SK-N-SH (cell line): ENCODE data around the gene HECW1. TPM values are rescaled to one million over a fixed set of nuclear protein-coding genes. Genes with fewer than 3 reads are reported as not detected.

ENCODE experiments used
- CTCF ChIA-PET: fragments of 300-600, 350-600 bp; formaldehyde crosslinking; extraction: SDS; loops from one replicate; lab custom pipeline; 2021; lab: Yijun Ruan, JAX
- POLR2A ChIA-PET: fragments of 350-600 bp; sonication (Branson Sonifier 250); formaldehyde crosslinking; extraction: SDS; loops from one replicate; lab custom pipeline; 2020; ENCODE audit warnings: antibody characterized with exemption, inconsistent platforms; lab: Yijun Ruan, JAX
- DNase-seq: peaks from one replicate; pipeline ENCODE4 v3.0.0; 2012
- H2AFZ ChIP-seq: fragments of 200-600 bp; sonication (generic); 2 replicates; pipeline ENCODE4 v1.8.1; 2016; ENCODE audit warnings: antibody characterized with exemption, mild to moderate bottlenecking, low read depth
- H3F3A ChIP-seq: fragments of 200-600 bp; sonication (generic); replicated peaks from 2 replicates; pipeline ENCODE3; 2016; ENCODE audit warnings: antibody characterized with exemption, mild to moderate bottlenecking; ENCODE audit not compliant: insufficient read depth
- H3K27ac ChIP-seq, 2 experiments: fragments of 200-500 bp in 1 of 2; fragments of 200-600 bp in 1 of 2; sonication (Bioruptor generic) in 1 of 2; sonication (generic), shearing (Covaris generic) in 1 of 2; 2 replicates each; pipeline versions ENCODE4 v1.5.1 to v1.6.1; 2014 to 2016; ENCODE audit warnings: low read depth in 2 of 2, inconsistent platforms in 1 of 2, low read length in 1 of 2, mild to moderate bottlenecking in 1 of 2, mixed read lengths in 1 of 2
- H3K27me3 ChIP-seq: fragments of 200-600 bp; sonication (generic), shearing (Covaris generic); 2 replicates; pipeline ENCODE4 v1.6.1; 2016; ENCODE audit warnings: mixed run types; ENCODE audit not compliant: insufficient read depth
- H3K36me3 ChIP-seq, 2 experiments: fragments of 200-500 bp in 1 of 2; fragments of 200-600 bp in 1 of 2; sonication (Bioruptor generic) in 1 of 2; sonication (generic) in 1 of 2; replicated peaks in 1 of 2; 2 replicates each; pipeline versions ENCODE3 to v1.5.1; 2014 to 2016; ENCODE audit warnings: low read length in 1 of 2, mild to moderate bottlenecking in 1 of 2; ENCODE audit not compliant: insufficient read depth in 2 of 2, control insufficient read depth in 1 of 2
- H3K4me1 ChIP-seq, 2 experiments: fragments of 200-500 bp in 1 of 2; fragments of 200-600 bp in 1 of 2; sonication (Bioruptor generic) in 1 of 2; sonication (generic), shearing (Covaris generic) in 1 of 2; 2 replicates each; pipeline versions ENCODE4 v1.5.1 to v1.6.1; 2014 to 2016; ENCODE audit warnings: low read depth in 1 of 2, low read length in 1 of 2, mixed run types in 1 of 2; ENCODE audit not compliant: insufficient read depth in 2 of 2, control insufficient read depth in 1 of 2
- H3K4me2 ChIP-seq: fragments of 200-600 bp; sonication (generic), shearing (Covaris generic); 2 replicates; pipeline ENCODE4 v1.6.1; 2017; ENCODE audit warnings: mixed run types
- H3K4me3 ChIP-seq, 2 experiments: fragments of 200-500 bp in 1 of 2; fragments of 200-600 bp in 1 of 2; sonication (Bioruptor generic) in 1 of 2; sonication (generic), shearing (Covaris generic) in 1 of 2; 2 replicates each; pipeline versions ENCODE4 v1.5.1 to v1.8.1; 2014 to 2016; ENCODE audit warnings: low read depth in 2 of 2, inconsistent platforms in 1 of 2, low read length in 1 of 2, mild to moderate bottlenecking in 1 of 2, mixed read lengths in 1 of 2, moderate library complexity in 1 of 2
- H3K79me2 ChIP-seq: fragments of 200-600 bp; sonication (generic); 2 replicates; pipeline ENCODE4 v1.8.1; 2017; ENCODE audit warnings: mild to moderate bottlenecking; ENCODE audit not compliant: insufficient read depth
- H3K9ac ChIP-seq: fragments of 200-600 bp; sonication (generic); 2 replicates; pipeline ENCODE4 v1.6.1; 2017; ENCODE audit warnings: mixed run types
- H3K9me2 ChIP-seq: fragments of 200-600 bp; sonication (generic); 2 replicates; pipeline ENCODE4 v1.6.1; 2017; ENCODE audit warnings: mixed run types
- H3K9me3 ChIP-seq: fragments of 200-600 bp; sonication (generic); 2 replicates; pipeline ENCODE4 v1.6.1; 2017; ENCODE audit warnings: mixed run types, mild to moderate bottlenecking, moderate library complexity
- H4K20me1 ChIP-seq: fragments of 200-600 bp; sonication (generic); 2 replicates; pipeline ENCODE4 v1.6.1; 2017; ENCODE audit warnings: mild to moderate bottlenecking, mixed run types; ENCODE audit not compliant: insufficient read depth
- CHD2 ChIP-seq: fragments of 150-350 bp; IDR thresholded peaks from 2 replicates; pipeline ENCODE4 v1.6.1; 2018; ENCODE audit warnings: low read length; ENCODE audit not compliant: partially characterized antibody
- CTCF ChIP-seq: fragments of 200-600 bp; sonication (generic); IDR thresholded peaks from 2 replicates; pipeline ENCODE4 v1.6.1; 2017; ENCODE audit warnings: antibody characterized with exemption, mild to moderate bottlenecking, moderate library complexity
- FOXJ3 ChIP-seq: sonication (generic); formaldehyde crosslinking; IDR thresholded peaks from 2 replicates; pipeline ENCODE4 v1.5.1; 2020; ENCODE audit warnings: mild to moderate bottlenecking, missing genetic modification reagents
- JUND ChIP-seq: IDR thresholded peaks from 2 replicates; pipeline ENCODE4 v1.4.0; 2012
- MAX ChIP-seq: IDR thresholded peaks from 2 replicates; pipeline ENCODE4 v1.4.0; 2012; ENCODE audit warnings: low read depth
- NRF1 ChIP-seq: IDR thresholded peaks from 2 replicates; pipeline ENCODE4 v1.6.1; 2012; ENCODE audit warnings: low read depth, mild to moderate bottlenecking, low read length
- RAD21 ChIP-seq: IDR thresholded peaks from 2 replicates; pipeline ENCODE4 v1.6.1; 2012; ENCODE audit warnings: mild to moderate bottlenecking, low read length
- RCOR1 ChIP-seq: fragments of 150-350 bp; IDR thresholded peaks from 2 replicates; pipeline ENCODE4 v1.6.1; 2017; ENCODE audit warnings: antibody characterized with exemption, low read length
- RXRA ChIP-seq: IDR thresholded peaks from 2 replicates; pipeline ENCODE4 v1.4.0; 2012; ENCODE audit warnings: low read depth, mild to moderate bottlenecking, borderline replicate concordance
- SIN3A ChIP-seq: IDR thresholded peaks from 2 replicates; pipeline ENCODE4 v1.6.1; 2012; ENCODE audit warnings: low read depth, mild to moderate bottlenecking, low read length, moderate library complexity, borderline replicate concordance
- SMC3 ChIP-seq: IDR thresholded peaks from 2 replicates; pipeline ENCODE4 v1.6.1; 2012; ENCODE audit warnings: low read depth, low read length, improper control_type of control experiment
- TAF1 ChIP-seq: IDR thresholded peaks from 2 replicates; pipeline ENCODE4 v1.6.1; 2012; ENCODE audit warnings: low read depth, mild to moderate bottlenecking, low read length, moderate library complexity, borderline replicate concordance
- TCF12 ChIP-seq: IDR thresholded peaks from 2 replicates; pipeline ENCODE4 v1.4.0; 2012
- TEAD4 ChIP-seq: IDR thresholded peaks from 2 replicates; pipeline ENCODE4 v1.4.0; 2012; ENCODE audit warnings: mild to moderate bottlenecking, borderline replicate concordance; ENCODE audit not compliant: insufficient read depth
- YY1 ChIP-seq: IDR thresholded peaks from 2 replicates; pipeline ENCODE4 v1.4.0; 2012; ENCODE audit warnings: low read depth, mild to moderate bottlenecking
- WGBS: methylation state at CpG from one replicate; pipeline ENCODE4 v1.1.6; 2017; ENCODE audit warnings: low lambda C conversion rate; 5-methylcytosine and 5-hydroxymethylcytosine counted together
- polyA plus RNA-seq, 3 experiments: library from polyadenylated mRNA; depleted of rRNA; stranded (reverse); fragments of >200 nt; gene quantifications; 2 replicates each; pipeline ENCODE4 v1.2.3, GENCODE V29; 2012
- TF ChIP-seq, protein P1 (sequence below): IDR thresholded peaks from 2 replicates; pipeline ENCODE4 v1.4.0; 2012; ENCODE audit warnings: low read depth, borderline replicate concordance
- TF ChIP-seq, protein P2 (sequence below): fragments of 150-350 bp; IDR thresholded peaks from 2 replicates; pipeline ENCODE4 v1.6.1; 2017; ENCODE audit warnings: antibody characterized with exemption, low read length, low read depth, borderline replicate concordance

HECW1 gene
- polyA plus RNA-seq, 1 of the 3 experiments (the other 2 are of a cell fraction) = not detected

GRCh38 chr7:43454936-43455518, 342.6 kb downstream of the HECW1 start:
- 39% methylated on average over 8 of the region's 8 CpGs for WGBS
- no peak overlapping the region for H2AFZ ChIP-seq
- H3K9me2 ChIP-seq = no peaks in the 10 kb centered on the region
- ChIA-PET POLR2A (no interaction called here), CTCF (interaction anchor here (0.6 to 7.7 kb wide), 51 partner anchors 8 to 840 kb away, joined by 3 to 79 read pairs (median 4); partner anchors contain the start of genes MRPL32, PSMA2 and STK17A)
- DNase-seq = peak; percentile 70
- H4K20me1 ChIP-seq = no peaks in the 10 kb centered on the region
- peak; percentile 70 for TF ChIP-seq CTCF
- no peak for TF ChIP-seq JUND
- no peak for TF ChIP-seq SIN3A
- 0 out of 2 replicates have a peak, but pooled peaks have one; percentile 11 for TF ChIP-seq RCOR1
- peak; percentile 38 for TF ChIP-seq SMC3
- TF ChIP-seq, protein P1, sequence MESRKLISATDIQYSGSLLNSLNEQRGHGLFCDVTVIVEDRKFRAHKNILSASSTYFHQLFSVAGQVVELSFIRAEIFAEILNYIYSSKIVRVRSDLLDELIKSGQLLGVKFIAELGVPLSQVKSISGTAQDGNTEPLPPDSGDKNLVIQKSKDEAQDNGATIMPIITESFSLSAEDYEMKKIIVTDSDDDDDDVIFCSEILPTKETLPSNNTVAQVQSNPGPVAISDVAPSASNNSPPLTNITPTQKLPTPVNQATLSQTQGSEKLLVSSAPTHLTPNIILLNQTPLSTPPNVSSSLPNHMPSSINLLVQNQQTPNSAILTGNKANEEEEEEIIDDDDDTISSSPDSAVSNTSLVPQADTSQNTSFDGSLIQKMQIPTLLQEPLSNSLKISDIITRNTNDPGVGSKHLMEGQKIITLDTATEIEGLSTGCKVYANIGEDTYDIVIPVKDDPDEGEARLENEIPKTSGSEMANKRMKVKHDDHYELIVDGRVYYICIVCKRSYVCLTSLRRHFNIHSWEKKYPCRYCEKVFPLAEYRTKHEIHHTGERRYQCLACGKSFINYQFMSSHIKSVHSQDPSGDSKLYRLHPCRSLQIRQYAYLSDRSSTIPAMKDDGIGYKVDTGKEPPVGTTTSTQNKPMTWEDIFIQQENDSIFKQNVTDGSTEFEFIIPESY = no peak
- peak; percentile 76 for TF ChIP-seq RAD21
- H3K9ac ChIP-seq = no peak overlapping the region
- no peak overlapping the region; a peak in 1 of 4 replicates for H3K4me3 ChIP-seq
- H3K4me2 ChIP-seq = no peak overlapping the region
- no peaks in the 10 kb centered on the region for H3F3A ChIP-seq
- no peaks in the 10 kb centered on the region for H3K36me3 ChIP-seq
- no peaks in the 10 kb centered on the region for H3K79me2 ChIP-seq
- peaks cover 4% of the 10 kb centered on the region; the same call in 1 of the 2 replicates for H3K27me3 ChIP-seq
- H3K27ac ChIP-seq = no peak overlapping the region
- H3K9me3 ChIP-seq = no peaks in the 10 kb centered on the region
- H3K4me1 ChIP-seq = peaks cover 0 to 2% of the 10 kb centered on the region in 2 experiments; a peak in 1 of 4 replicates

- WGBS = 77% methylated on average over 14 of the region's 14 CpGs
- TF ChIP-seq RAD21 (peak; percentile 35; the same call in 1 of the 2 replicates), FOXJ3 (no peak), CHD2 (no peak), RCOR1 (no peak), TCF12 (no peak), SMC3 (0 out of 2 replicates have a peak, but pooled peaks have one; percentile 16), YY1 (no peak), TAF1 (no peak), TEAD4 (no peak), CTCF (peak; percentile 19; the same call in 1 of the 2 replicates), RXRA (no peak), MAX (no peak), NRF1 (no peak), SIN3A (no peak)
- TF ChIP-seq, protein P2, sequence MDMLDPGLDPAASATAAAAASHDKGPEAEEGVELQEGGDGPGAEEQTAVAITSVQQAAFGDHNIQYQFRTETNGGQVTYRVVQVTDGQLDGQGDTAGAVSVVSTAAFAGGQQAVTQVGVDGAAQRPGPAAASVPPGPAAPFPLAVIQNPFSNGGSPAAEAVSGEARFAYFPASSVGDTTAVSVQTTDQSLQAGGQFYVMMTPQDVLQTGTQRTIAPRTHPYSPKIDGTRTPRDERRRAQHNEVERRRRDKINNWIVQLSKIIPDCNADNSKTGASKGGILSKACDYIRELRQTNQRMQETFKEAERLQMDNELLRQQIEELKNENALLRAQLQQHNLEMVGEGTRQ = no peak
Observed at GRCh38 chr7:43456200-43456599, 343.8 kb downstream of the HECW1 start.

More at GRCh38 chr7:43456200-43456599, 343.8 kb downstream of the HECW1 start:
- Histone ChIP-seq H3K4me3 (no peak overlapping the region), H3K27ac (no peak overlapping the region), H4K20me1 (no peaks in the 10 kb centered on the region), H3K9ac (no peak overlapping the region), H3K27me3 (peaks cover 7% of the 10 kb centered on the region; the same call in 1 of the 2 replicates), H3F3A (no peaks in the 10 kb centered on the region), H3K9me3 (no peaks in the 10 kb centered on the region), H3K4me2 (no peak overlapping the region), H3K79me2 (no peaks in the 10 kb centered on the region), H3K4me1 (peaks cover 0 to 2% of the 10 kb centered on the region in 2 experiments; a peak in 1 of 4 replicates), H3K9me2 (no peaks in the 10 kb centered on the region), H3K36me3 (no peaks in the 10 kb centered on the region), H2AFZ (no peak overlapping the region)
- no peak for DNase-seq
- ChIA-PET CTCF (interaction anchor here (0.6 to 7.7 kb wide), 21 partner anchors 12 to 515 kb away, joined by 3 to 79 read pairs (median 4); partner anchors contain the start of gene STK17A), POLR2A (no interaction called here)
